Aorta (tissue), 5 donors: ENCODE measurements around the gene POU3F1. TPM values are rescaled to one million over a fixed set of nuclear protein-coding genes. Genes with fewer than 3 reads are reported as not detected.

Source experiments
- ATAC-seq: fragments of 200-7000 bp; cut with Tn5 transposase; one replicate; pipeline ENCODE4 v1.9.1; 2022; ENCODE audit warnings: moderate library complexity; ENCODE audit not compliant: low FRiP score
- DNase-seq, 2 donors: peaks; one replicate each; pipeline ENCODE4 v3.0.0-alpha.2; 2020
- H3K27ac ChIP-seq, 2 donors: one replicate each; pipeline ENCODE4 v1.5.1; 2013; ENCODE audit warnings: low read length in 2 of 2, mild to moderate bottlenecking in 2 of 2, moderate library complexity in 2 of 2, control low read depth in 1 of 2, inconsistent platforms in 1 of 2, low read depth in 1 of 2
- H3K27me3 ChIP-seq, 2 donors: one replicate each; pipeline ENCODE4 v1.6.1; 2013; ENCODE audit warnings: control low read depth in 1 of 2, low read length in 1 of 2, mild to moderate bottlenecking in 1 of 2, moderate library complexity in 1 of 2; ENCODE audit not compliant: insufficient read depth in 2 of 2, control insufficient read depth in 1 of 2
- H3K36me3 ChIP-seq, 2 donors: one replicate each; pipeline ENCODE4 v1.6.1; 2013; ENCODE audit warnings: control low read depth in 1 of 2, low read length in 1 of 2, mild to moderate bottlenecking in 1 of 2; ENCODE audit not compliant: insufficient read depth in 2 of 2, control insufficient read depth in 1 of 2
- H3K4me1 ChIP-seq, 2 donors: one replicate each; pipeline ENCODE4 v1.6.1; 2013; ENCODE audit warnings: low read length in 2 of 2, control low read depth in 1 of 2, mild to moderate bottlenecking in 1 of 2, moderate library complexity in 1 of 2; ENCODE audit not compliant: insufficient read depth in 2 of 2, control insufficient read depth in 1 of 2
- H3K4me3 ChIP-seq, 2 donors: one replicate each; pipeline ENCODE4 v1.5.1; 2013; ENCODE audit warnings: low read length in 2 of 2, control low read depth in 1 of 2, mild to moderate bottlenecking in 1 of 2
- H3K9me3 ChIP-seq: one replicate; pipeline ENCODE4 v1.6.1; 2013; ENCODE audit warnings: mild to moderate bottlenecking, low read length; ENCODE audit not compliant: control insufficient read depth
- WGBS, 2 donors: extraction: QIAGEN DNeasy Blood & Tissue Kit; methylation state at CpG; one replicate each; pipeline ENCODE4 v1.1.7; 2013; 5-methylcytosine and 5-hydroxymethylcytosine counted together
- intact Hi-C, 2 donors: fragments of 100-400 bp; cut with DNase I; formaldehyde crosslinking; loops; one replicate each; pipeline versions ENCODE4 v1.14.2 to v1.15.0; 2022
- polyA plus RNA-seq, 2 donors: library from polyadenylated mRNA; stranded (reverse); fragments of 200-250 nt; gene quantifications; one replicate each; pipeline ENCODE4 v1.2.3, GENCODE V29; 2013
- total RNA-seq, 2 donors: library from RNA; stranded (reverse); fragmentation: NEBNext Ultra II Directional; extraction: Animal tissue kit (Norgen Biotek cat#: 25700); gene quantifications; one replicate each; pipeline ENCODE4 v1.2.1, GENCODE V29; 2021
- donor health status: healthy with polysubstance abuse.
- donor health status: Bipolar disorder and iron deficiency.
- donor health status: DM: no; HTN: no; CAD: no.
- donor health status: DM: no; HTN: no; CAD: no.
- donor health status: DM: yes; HTN: yes; CAD: no.

Gene POU3F1
- total and polyA plus RNA-seq, 4 donors = 0.21 to 0.55 TPM; not detected in 2

DNA sequence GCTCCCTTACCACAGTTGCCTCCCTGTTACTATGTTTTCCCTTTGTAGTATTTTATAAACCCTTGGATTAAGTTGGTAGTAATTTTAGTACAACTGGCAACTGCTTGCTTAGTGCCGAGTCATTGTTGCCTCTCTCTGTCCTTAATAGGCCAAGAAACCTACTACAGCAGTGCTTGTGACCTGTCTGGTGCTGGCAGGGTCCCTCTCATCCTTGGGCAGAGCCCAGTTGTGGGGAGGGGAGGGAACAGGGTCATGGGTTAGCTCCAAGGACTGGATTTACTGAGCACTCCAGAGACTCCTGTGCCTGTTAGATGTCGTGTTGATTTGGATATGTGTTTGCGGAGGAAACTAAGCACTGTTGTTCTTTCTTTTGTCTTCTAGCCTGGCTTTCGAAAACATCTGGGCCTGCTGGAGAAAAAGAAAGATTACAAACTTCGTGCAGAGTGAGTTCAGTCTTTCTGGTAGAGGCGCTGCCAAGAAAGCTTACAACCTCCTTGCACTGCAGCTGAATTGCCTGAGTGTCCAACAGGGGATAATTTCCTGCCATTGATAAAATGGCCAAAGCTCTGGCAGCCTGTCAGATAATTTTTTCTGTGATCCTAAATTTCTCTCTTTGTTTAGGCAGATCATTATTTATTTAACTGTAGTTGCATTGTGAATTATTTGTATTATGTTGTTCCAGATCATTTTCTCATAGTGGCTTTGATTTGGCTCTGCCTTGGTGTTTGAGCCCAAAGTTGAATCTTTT, 30.4 kb downstream of the POU3F1 start:
- H3K27me3 ChIP-seq = no peaks in the 10 kb centered on the region
- peaks cover 2 to 7% of the 10 kb centered on the region in 2 donors for H3K36me3 ChIP-seq
- intact Hi-C loops = loop anchor here in 1 of 2 donors (10.0 kb wide), 1 partner anchor 421 kb away; the partner anchor contains the start of gene GNL2
- WGBS, 2 donors = 27 to 32% methylated on average over 6 of the region's 6 CpGs
- no peaks in the 10 kb centered on the region for H3K9me3 ChIP-seq
- ATAC-seq (no peak), DNase-seq (peak in 1 of 2 donors; percentile 69)
- no peak overlapping the region for H3K4me3 ChIP-seq
- peak overlapping the region in 1 of 2 donors; percentile 5 for H3K27ac ChIP-seq
- peaks cover 0 to 4% of the 10 kb centered on the region in 2 donors for H3K4me1 ChIP-seq

DNA sequence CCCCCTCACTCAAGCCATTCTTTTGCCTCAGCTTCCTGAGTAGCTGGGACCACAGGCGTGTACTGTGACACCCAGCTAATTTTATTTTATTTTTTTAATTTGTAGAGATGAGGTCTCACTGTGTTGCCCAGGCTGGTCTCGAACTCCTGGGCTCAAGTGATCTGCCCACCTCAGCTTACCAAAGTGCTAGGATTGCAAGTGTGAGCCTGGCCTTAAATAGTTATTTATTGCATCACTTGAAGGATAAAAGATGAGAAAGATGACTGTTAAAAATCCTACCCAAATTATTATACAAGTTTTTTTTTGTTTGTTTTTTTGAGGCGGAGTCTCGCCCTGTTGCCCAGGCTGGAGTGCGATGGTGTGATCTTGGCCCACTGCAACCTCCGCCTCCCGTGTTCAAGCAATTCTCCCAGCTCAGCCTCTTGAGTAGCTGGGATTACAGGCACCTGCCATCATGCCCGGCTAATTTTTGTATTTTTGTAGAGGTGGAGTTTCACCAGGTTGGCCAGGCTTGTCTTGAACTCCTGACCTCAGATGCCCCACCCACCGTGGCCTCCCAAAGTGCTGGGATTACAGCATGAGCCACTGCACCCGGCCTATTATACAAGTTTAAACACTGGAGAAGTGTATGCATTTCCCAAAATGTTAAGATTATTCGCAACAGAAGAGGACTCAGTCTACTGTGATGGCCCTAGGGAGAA, 31.7 kb downstream of the POU3F1 start:
- WGBS, 2 donors = 79 to 80% methylated on average over 11 of the region's 11 CpGs
- intact Hi-C loops = loop anchor here in 1 of 2 donors (10.0 kb wide), 1 partner anchor 420 kb away; the partner anchor contains the start of gene GNL2
- H3K27ac ChIP-seq = no peak overlapping the region

DNA sequence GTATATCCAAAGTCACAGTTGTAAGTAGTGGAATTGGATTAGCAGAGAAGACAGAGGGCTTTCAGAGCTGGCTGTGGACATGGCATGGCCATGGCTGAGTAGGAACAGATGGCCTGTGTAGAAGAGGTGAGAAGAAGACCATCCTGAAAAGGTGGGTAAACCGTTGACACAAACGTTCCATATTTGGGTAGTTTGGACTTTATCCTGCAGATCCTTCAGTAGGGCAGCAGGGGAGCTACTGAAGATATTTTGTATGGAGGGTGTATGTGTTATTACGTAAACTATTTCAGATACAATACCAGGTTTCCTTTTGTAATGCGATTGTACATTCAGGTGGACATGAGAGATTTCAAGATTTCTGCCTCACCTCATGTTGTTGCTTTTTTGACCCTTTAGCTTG, 32.4 kb downstream of the POU3F1 start:
- H3K27me3 ChIP-seq = no peaks in the 10 kb centered on the region
- H3K36me3 ChIP-seq = peaks cover 2% of the 10 kb centered on the region in 2 donors
- DNase-seq = peak in 1 of 2 donors; percentile 48
- no peak overlapping the region for H3K4me3 ChIP-seq
- H3K4me1 ChIP-seq = peaks cover 0 to 4% of the 10 kb centered on the region in 2 donors
- H3K9me3 ChIP-seq = no peaks in the 10 kb centered on the region
- intact Hi-C loops = loop anchor here in 1 of 2 donors (10.0 kb wide), 1 partner anchor 419 kb away; the partner anchor contains the start of gene GNL2
- no peak for ATAC-seq
- 45 to 52% methylated on average over 4 of the region's 4 CpGs for WGBS, 2 donors
- H3K27ac ChIP-seq = no peak overlapping the region

More for the DNA sequence above, 31.7 kb downstream of the POU3F1 start:
- peaks cover 0 to 4% of the 10 kb centered on the region in 2 donors for H3K4me1 ChIP-seq
- H3K9me3 ChIP-seq = no peaks in the 10 kb centered on the region
- ATAC-seq = no peak
- H3K27me3 ChIP-seq = no peaks in the 10 kb centered on the region
- H3K36me3 ChIP-seq = peaks cover 2% of the 10 kb centered on the region in 2 donors
- H3K4me3 ChIP-seq = no peak overlapping the region
- peak in 1 of 2 donors; percentile 26 for DNase-seq

DNA sequence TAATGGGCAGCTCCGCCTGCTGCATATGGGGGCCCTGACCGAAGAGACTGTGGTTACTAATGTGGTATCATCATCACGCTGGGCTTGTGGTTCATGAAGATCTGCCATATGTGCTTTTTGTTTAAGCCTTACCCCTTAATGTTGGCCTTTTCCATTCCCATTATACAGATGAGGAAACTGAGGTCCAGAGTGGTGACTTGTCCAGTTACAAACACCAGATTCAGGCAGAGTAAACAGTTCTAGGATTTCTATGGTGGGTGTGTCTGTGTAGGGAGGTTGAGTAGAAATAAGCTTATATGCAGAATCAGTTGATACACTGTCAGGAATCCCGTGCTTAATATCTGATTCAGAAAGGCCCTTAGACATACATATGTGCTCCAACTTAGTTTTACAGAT, 33.4 kb downstream of the POU3F1 start:
- H3K9me3 ChIP-seq = no peaks in the 10 kb centered on the region
- WGBS, 2 donors = 14 to 15% methylated on average over 4 of the region's 4 CpGs
- peaks cover 0 to 4% of the 10 kb centered on the region in 2 donors for H3K4me1 ChIP-seq
- H3K27me3 ChIP-seq = no peaks in the 10 kb centered on the region
- no peaks in the 10 kb centered on the region for H3K36me3 ChIP-seq
- ATAC-seq (no peak), DNase-seq (peak in 1 of 2 donors; percentile 22)
- peak overlapping the region; percentile 52 to 69 for H3K4me3 ChIP-seq
- intact Hi-C loops = loop anchor here in 1 of 2 donors (10.0 kb wide), 1 partner anchor 418 kb away; the partner anchor contains the start of gene GNL2
- H3K27ac ChIP-seq = peak overlapping the region in 1 of 2 donors; percentile 73

DNA sequence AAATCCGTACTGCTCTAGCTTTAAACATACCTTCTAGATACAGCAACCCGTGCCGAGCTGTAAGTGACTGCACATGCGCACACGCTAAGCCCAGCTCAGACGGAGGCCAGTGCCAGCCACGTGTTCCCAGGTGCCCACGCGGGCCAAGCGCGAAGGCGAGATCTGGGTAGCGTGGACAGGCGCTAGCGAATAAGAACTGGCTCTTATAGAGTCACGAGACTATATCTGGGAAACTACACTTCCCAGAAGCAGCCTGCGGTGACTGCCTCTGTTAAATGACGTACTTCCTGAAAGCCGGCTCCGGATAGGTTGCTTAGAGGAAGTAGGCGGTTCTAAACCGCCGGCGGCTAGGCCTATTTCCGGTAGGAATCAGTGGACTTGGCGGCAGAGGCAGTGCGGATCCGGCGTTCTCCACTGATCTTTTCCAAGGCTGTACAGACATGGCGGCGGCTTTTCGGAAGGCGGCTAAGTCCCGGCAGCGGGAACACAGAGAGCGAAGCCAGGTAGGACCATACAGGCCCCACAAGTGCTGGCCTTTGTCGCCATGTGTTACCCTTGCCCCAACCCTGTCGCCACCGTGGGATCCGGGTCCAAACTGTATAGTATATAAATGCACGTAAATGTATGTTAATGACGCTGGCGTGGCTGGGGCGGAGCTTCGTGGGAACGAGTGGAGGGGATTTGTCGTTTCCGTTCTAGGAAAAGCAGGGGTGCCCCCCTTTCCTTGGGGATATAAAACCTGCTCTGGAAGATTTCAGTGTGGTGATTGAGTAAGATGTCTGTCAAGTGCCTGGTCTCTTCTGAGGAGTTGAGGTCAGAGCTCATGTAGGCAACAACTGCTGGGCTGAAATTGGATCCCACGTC, 34.0 kb downstream of the POU3F1 start, which contains the start of gene UTP11:
UTP11 (plus strand) TSS at position 372 of the 864 bp plus-strand sequence; CDS start at position 441, 69 bp downstream.
- peak within 1 kb of the TSS; percentile 52 to 69 for H3K4me3 ChIP-seq
- peaks cover 0 to 4% of the 10 kb centered on the region in 2 donors for H3K4me1 ChIP-seq
- peak within 1 kb of the TSS in 1 of 2 donors; percentile 73 for H3K27ac ChIP-seq
- no peaks in the 10 kb centered on the region for H3K36me3 ChIP-seq
- 1% methylated on average over 48 to 49 of the region's 49 CpGs for WGBS, 2 donors
- ATAC-seq (peak; percentile 97), DNase-seq (peak; percentile 95 to 96)
- intact Hi-C loops = loop anchor here in 1 of 2 donors (10.0 kb wide), 1 partner anchor 418 kb away; the partner anchor contains the start of gene GNL2
- no peaks in the 10 kb centered on the region for H3K27me3 ChIP-seq
- no peaks in the 10 kb centered on the region for H3K9me3 ChIP-seq

DNA sequence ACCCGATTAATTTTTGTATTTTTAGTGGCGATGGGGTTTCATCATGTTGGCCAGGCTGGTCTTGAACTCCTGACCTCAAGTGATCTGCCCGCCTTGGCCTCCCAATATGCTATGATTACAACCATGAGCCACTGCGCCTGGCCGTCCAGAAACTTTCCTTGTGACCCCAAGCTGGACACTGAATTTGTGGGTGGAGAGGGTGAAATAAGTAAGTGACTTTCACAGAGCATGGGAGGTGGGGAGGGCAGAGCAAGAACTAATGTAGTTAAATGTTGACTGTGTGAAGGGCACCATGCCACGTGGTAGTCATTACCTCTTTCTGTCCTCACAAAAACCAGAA, 36.8 kb downstream of the POU3F1 start:
- Histone ChIP-seq H3K4me3 (no peak overlapping the region), H3K27ac (no peak overlapping the region), H3K4me1 (no peaks in the 10 kb centered on the region), H3K36me3 (no peaks in the 10 kb centered on the region), H3K27me3 (no peaks in the 10 kb centered on the region), H3K9me3 (no peaks in the 10 kb centered on the region)
- WGBS, 2 donors = 74 to 86% methylated on average over 6 of the region's 6 CpGs
- DNase-seq (peak; percentile 31 to 32), ATAC-seq (no peak)
- intact Hi-C loops = loop anchor here in 1 of 2 donors (10.0 kb wide), 1 partner anchor 415 kb away; the partner anchor contains the start of gene GNL2

DNA sequence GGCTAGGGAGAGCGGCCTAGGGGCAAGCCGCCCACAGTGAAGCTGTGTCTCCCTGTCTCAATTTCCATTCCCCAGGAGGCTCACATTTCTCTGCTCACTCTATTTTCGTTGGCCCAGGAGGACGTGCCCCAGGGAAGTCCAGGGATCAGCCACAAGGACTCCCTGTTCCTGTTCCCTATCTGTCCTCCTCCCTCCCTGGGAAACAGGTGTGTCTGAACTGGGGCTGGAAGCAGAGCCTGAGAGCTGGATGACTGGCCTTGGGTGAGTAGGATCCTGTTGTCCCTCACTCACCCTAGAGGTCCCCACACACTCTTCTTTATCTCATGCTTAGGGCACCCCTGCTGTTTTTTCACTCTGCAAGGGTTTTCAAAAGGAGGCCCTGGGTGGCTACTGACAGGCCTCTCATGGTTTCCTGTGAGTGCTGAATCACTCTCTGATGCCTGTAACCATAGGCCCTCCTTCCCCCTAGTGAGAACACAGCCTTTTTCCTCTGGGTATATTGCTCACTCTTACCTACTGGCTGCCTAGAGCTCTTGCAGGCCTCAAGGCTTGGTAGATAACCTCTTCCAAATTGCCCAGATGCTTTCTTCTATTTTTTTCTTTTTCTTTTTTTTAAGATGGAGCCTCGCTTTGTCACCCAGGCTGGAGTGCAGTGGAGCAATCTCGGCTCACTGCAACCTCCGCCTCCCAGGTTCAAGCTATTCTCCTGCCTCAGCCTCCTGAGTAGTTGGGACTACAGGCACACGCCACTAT, 37.3 kb downstream of the POU3F1 start:
- WGBS, 2 donors = 67 to 71% methylated on average over 8 of the region's 8 CpGs
- H3K4me3 ChIP-seq = no peak overlapping the region
- intact Hi-C loops = no loop called here
- H3K4me1 ChIP-seq = no peaks in the 10 kb centered on the region
- no peaks in the 10 kb centered on the region for H3K9me3 ChIP-seq
- H3K36me3 ChIP-seq = no peaks in the 10 kb centered on the region
- DNase-seq (peak; percentile 24 to 35), ATAC-seq (no peak)
- H3K27me3 ChIP-seq = no peaks in the 10 kb centered on the region
- peak overlapping the region in 1 of 2 donors; percentile 1 for H3K27ac ChIP-seq
